HG03175 (cell line): ENCODE data around the gene ARPC5.
"Not testable (repeated sequence)": the region's sequence is repeated elsewhere in the genome, so short reads cannot be mapped to it uniquely, and the experiment has no call there.

Source experiments
- ATAC-seq: cut with Tn5 transposase; IDR thresholded peaks from one replicate; pipeline ENCODE4 v1.9.1; 2021; ENCODE audit warnings: mild to moderate bottlenecking, moderate library complexity; ENCODE audit not compliant: unreplicated experiment

ARPC5 gene

DNA sequence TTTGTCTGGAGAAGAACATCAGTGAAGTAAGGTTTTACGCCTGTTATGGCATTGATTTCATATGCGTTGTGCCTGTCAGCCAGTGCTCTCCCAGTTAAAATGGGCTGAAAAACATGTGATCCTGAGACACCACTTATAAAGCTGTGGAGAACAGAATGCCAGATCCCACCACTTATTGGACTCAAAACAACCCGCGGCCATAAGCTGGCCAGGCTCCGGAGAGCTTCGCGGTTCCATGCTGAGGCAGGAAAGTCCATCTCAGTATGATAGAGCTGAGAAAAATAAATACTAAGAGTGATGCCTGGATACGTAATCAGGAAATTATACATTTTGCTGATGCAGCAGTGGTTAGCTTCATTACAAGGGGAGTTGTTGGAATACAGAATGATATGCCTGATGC is 12.5 kb upstream of the ARPC5 start:
- ATAC-seq: no peak

DNA sequence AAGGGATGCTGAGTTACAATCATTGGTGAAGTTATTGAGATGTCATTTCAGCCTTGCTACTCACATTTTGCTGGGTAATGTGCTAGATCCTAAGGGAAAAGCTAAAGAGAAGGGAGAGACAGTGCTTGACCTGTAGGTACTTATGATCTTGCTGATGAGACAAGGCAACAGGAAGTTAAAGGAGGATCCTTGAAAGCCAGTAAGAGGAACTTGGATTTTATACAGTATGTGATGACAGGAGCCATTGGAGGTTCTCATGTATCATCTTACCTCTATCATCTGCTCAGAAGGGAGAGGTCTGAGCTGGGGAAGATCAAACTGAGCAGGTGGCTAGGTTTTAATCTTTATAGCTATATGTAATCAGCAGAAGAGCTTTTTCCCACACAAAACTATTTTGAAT is 11.2 kb upstream of the ARPC5 start:
- ATAC-seq: no peak

DNA sequence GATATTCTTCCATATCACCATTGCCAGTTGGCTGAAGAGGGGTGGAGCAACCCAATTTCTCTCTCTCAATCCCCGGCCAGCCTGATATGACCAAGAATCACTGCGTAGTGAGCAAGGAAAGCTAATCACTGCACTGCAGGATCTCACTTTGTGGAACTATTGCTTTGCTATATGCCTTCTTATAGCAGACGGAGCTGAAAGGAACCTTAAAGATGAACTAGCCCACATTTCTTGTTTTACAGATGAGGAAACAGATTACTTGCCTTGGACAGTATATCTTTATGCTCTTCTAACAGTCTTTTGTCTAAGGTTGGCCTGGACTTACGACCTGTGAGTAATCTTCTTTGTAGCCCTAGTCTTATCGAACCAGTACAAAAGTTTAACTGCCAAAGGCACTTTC is 9.9 kb upstream of the ARPC5 start:
- ATAC-seq: no peak

- ATAC-seq: no peak
Observed at GRCh38 chr1:183642166-183642565, 6.6 kb upstream of the ARPC5 start.

DNA sequence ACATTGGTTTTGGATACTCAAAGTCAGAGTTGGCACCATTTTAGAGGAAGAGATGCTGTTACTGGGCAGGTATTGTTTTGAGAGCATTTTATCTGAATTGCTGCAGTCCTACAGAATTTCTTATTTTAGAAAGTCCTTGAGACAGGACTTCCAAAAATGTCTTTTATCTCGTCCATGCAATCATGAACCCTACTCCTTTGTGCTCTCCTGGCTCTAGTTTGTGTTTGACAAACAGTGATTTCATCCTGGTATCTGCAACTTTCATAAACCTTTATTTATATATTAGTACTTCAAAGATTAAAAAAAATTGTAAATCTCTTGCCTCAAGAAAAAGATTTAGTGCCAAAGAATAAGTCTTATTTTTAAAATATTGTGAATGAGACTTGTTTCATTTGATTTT is 4.6 kb upstream of the ARPC5 start:
- ATAC-seq: no peak

GRCh38 chr1:183638649-183639387 is 3.2 kb upstream of the ARPC5 start:
- no peak for ATAC-seq

- ATAC-seq: no peak
Observed at GRCh38 chr1:183636783-183637182, 1.2 kb upstream of the ARPC5 start.

- peak; percentile 1 for ATAC-seq
Observed at GRCh38 chr1:183636334-183636682, 725 bp upstream of the ARPC5 start.

DNA sequence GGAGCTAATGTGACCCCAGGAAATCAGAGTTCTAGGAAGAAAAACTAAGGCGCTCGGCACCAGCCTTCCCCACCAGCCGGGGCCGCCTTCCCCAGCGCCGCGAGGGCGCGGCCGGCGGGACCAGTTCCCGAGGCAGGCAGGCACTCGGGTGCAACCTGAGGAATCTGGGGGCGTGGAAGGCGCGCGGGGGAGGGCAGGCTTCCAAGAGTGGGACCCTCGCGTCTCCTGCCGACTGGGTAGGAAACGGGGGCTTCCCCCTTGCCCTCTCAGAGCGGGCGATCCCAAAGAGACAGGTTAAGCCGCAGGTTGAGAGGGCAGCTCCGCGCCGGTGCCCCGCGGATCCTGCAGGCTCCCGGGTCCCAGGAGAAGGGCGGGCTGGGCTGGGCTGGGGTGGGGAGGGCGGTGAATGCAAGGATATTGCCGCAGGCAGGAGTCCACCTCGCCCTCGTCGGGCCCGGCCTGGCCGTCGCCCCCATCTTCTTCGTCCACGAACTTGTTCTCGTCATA is 431 bp downstream of the ARPC5 start:
- ATAC-seq: peak; percentile 0

DNA sequence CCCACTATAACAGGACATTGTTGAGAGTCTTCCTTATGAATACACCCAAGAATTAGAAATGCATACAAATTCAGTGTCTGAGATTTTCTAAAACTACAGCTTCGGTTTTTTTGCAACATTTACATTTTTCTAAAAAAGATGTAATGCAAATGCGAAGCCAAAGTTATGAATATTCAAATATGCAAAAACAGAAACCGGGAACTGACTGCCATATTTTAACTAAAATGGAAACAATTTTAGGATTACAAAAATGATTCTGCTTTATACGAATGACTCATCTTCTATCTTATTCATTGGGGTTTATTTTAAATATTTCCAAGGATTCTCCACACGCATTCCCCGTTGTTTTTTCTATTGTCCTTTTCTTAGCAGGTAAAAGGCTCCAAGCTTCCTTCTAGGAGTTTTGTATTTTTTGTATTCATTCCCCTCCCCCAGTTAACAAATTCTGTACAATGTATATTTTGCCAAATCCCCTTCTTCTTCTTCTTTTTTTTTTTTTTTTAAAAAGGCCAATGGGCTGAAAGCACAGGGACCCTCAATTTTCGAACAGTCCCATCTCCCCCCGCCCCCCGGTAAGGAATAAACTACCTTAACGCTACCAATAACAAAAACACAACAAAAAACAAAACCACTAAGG is 1.0 kb downstream of the ARPC5 start:
- ATAC-seq: no peak

- ATAC-seq: peak; percentile 47
Observed at GRCh38 chr1:183633676-183634343, 1.8 kb downstream of the ARPC5 start.

- no peak for ATAC-seq
Observed at GRCh38 chr1:183632964-183633363, 2.6 kb downstream of the ARPC5 start.

GRCh38 chr1:183632114-183632513 is 3.5 kb downstream of the ARPC5 start:
- no peak for ATAC-seq

DNA sequence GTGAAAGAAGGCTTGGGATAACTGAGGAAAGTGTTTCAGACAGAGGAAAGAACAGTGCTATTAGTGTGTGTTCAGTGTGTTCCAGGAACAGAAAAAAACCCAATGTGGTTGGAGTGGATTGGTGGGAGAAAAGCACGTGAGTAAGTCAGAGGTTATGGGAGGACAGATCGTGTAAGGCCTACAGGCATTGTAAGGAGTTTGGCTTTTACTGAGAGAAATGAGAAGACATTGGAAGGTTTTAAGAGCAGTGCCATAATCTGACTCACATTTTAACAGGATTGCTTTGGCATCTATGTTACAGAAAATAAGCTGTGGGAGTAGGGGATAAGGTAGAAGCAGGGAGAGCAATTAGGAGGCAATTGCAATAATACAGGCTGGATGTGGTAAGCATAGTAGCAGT is 4.8 kb downstream of the ARPC5 start:
- no peak for ATAC-seq

- ATAC-seq: no peak
Observed at GRCh38 chr1:183628537-183628936, 7.0 kb downstream of the ARPC5 start.

DNA sequence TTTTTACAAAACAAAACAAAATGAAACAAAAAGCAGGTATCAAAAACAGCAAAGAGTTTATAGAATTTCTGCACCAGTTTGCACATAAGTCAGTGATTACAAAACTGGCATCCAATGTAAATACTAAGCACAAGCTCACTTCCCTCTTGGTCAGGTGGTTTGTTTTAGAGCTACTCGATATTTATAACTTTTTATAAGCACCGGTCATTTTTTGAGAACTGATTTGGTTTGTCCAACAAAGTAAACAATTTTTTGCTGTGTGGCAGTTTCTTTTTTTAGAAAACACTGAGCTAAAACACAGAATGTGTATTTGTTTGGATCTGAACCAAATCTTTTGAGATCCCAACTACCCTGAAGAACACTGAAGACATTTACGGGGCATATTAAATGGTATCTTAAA is 9.3 kb downstream of the ARPC5 start:
- ATAC-seq: not testable (repeated sequence)

- ATAC-seq: peak; percentile 84
Observed at GRCh38 chr1:183622884-183623785, 12.4 kb downstream of the ARPC5 start.

GRCh38 chr1:183622013-183622412 is 13.6 kb downstream of the ARPC5 start:
- ATAC-seq: no peak

DNA sequence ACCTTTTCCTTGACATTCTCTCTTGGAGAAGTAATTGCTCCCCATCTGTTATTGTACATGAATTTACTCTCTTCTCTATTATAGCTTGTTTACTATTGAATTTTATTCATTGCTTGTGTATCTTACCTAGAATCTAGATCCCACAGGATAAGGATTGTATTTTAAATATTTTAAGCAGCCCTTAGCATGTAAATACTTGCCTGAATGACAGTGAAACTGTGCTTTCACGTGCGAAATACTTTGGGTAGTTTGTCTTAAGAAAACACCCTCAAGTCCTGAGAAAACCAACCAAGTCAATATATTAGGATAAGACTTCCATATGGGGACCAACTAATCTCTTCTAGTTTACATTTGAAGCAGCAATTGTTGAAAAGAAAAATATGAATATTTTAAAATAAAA is 15.3 kb downstream of the ARPC5 start:
- ATAC-seq: no peak

DNA sequence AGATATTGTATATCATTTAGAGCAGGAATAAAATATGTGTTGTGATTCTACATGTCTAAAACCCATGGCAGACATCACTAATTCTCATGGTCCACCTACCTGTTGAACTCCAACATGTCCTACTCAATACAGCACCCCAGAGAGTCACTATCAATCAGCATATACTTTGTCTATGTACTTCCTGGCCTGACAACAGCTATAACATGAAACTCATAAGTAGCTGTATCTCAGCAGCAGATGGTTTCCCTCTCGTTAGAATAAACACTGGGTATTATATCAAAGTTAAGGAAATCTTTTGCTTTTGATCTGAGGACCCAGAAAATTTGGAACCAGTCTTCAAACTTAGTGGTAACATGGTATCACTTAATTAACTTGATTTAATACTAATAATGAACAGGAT is 15.8 kb downstream of the ARPC5 start:
- no peak for ATAC-seq

- not testable (repeated sequence) for ATAC-seq
Observed at GRCh38 chr1:183618202-183618601, 17.4 kb downstream of the ARPC5 start.
